ENCODE data around the gene DHCR7. TPM values are rescaled to one million over a fixed set of nuclear protein-coding genes. Genes with fewer than 3 reads are reported as not detected.

The DHCR7 gene
- total RNA-seq, 2 experiments from 2014 or later = 29.5 to 30.1 TPM

GRCh38 chr11:71485063-71485399 is 36.8 kb upstream of the DHCR7 start:
- H3K9me3 Mint-ChIP-seq = no peaks in the 10 kb centered on the region
- H3K27ac Mint-ChIP-seq = no peak overlapping the region
- POLR2A ChIA-PET = no interaction called here
- H3K27me3 Mint-ChIP-seq = no peaks in the 10 kb centered on the region
- DNase-seq = no peak
- peaks cover 52% of the 10 kb centered on the region for H3K36me3 Mint-ChIP-seq (ENCODE audit: low read depth)
- CTCF ChIA-PET = interaction anchor here (1.0 kb wide), 1 partner anchor 16 kb away, joined by 3 read pairs; no protein-coding TSS in a partner anchor
- no peak overlapping the region for H3K4me3 Mint-ChIP-seq
- peaks cover 13% of the 10 kb centered on the region for H3K4me1 Mint-ChIP-seq

GRCh38 chr11:71484248-71485062 is 36.3 kb upstream of the DHCR7 start:
- Mint-ChIP-seq H3K27me3 (no peaks in the 10 kb centered on the region), H3K9me3 (no peaks in the 10 kb centered on the region), H3K36me3 (ENCODE audit: low read depth) (peaks cover 57% of the 10 kb centered on the region), H3K27ac (no peak overlapping the region), H3K4me3 (no peak overlapping the region), H3K4me1 (peaks cover 11% of the 10 kb centered on the region)
- CTCF ChIA-PET = interaction anchor here (1.0 kb wide), 1 partner anchor 16 kb away, joined by 3 read pairs; no protein-coding TSS in a partner anchor
- no peak for DNase-seq
- POLR2A ChIA-PET = no interaction called here

GRCh38 chr11:71483692-71484091 is 35.5 kb upstream of the DHCR7 start:
- ChIA-PET CTCF (no interaction called here), POLR2A (no interaction called here)
- H3K9me3 Mint-ChIP-seq = no peaks in the 10 kb centered on the region
- no peaks in the 10 kb centered on the region for H3K27me3 Mint-ChIP-seq
- peaks cover 55% of the 10 kb centered on the region for H3K36me3 Mint-ChIP-seq (ENCODE audit: low read depth)
- DNase-seq = no peak
- no peak overlapping the region for H3K4me3 Mint-ChIP-seq
- no peak overlapping the region for H3K27ac Mint-ChIP-seq
- peaks cover 4% of the 10 kb centered on the region for H3K4me1 Mint-ChIP-seq

GRCh38 chr11:71482746-71483364 is 34.7 kb upstream of the DHCR7 start:
- Mint-ChIP-seq H3K4me3 (no peak overlapping the region), H3K27me3 (no peaks in the 10 kb centered on the region), H3K36me3 (ENCODE audit: low read depth) (peaks cover 55% of the 10 kb centered on the region), H3K4me1 (peaks cover 1% of the 10 kb centered on the region), H3K9me3 (no peaks in the 10 kb centered on the region), H3K27ac (no peak overlapping the region)
- CTCF ChIA-PET = no interaction called here
- DNase-seq = no peak
- POLR2A ChIA-PET = no interaction called here

GRCh38 chr11:71482216-71482615 is 34.0 kb upstream of the DHCR7 start:
- no peak overlapping the region for H3K27ac Mint-ChIP-seq
- ChIA-PET CTCF (no interaction called here), POLR2A (no interaction called here)
- H3K4me1 Mint-ChIP-seq = no peaks in the 10 kb centered on the region
- no peaks in the 10 kb centered on the region for H3K27me3 Mint-ChIP-seq
- peaks cover 57% of the 10 kb centered on the region for H3K36me3 Mint-ChIP-seq (ENCODE audit: low read depth)
- H3K9me3 Mint-ChIP-seq = no peaks in the 10 kb centered on the region
- no peak for DNase-seq
- H3K4me3 Mint-ChIP-seq = no peak overlapping the region

GRCh38 chr11:71481101-71481960 is 33.1 kb upstream of the DHCR7 start:
- no peak overlapping the region for H3K27ac Mint-ChIP-seq
- H3K9me3 Mint-ChIP-seq = no peaks in the 10 kb centered on the region
- H3K36me3 Mint-ChIP-seq (ENCODE audit: low read depth) = peaks cover 58% of the 10 kb centered on the region
- ChIA-PET POLR2A (no interaction called here), CTCF (no interaction called here)
- no peak overlapping the region for H3K4me3 Mint-ChIP-seq
- DNase-seq = no peak
- no peaks in the 10 kb centered on the region for H3K4me1 Mint-ChIP-seq
- no peaks in the 10 kb centered on the region for H3K27me3 Mint-ChIP-seq

- POLR2A ChIA-PET = no interaction called here
- CTCF ChIA-PET = no interaction called here
- no peaks in the 10 kb centered on the region for H3K9me3 Mint-ChIP-seq
- H3K27ac Mint-ChIP-seq = no peak overlapping the region
- H3K4me3 Mint-ChIP-seq = no peak overlapping the region
- H3K4me1 Mint-ChIP-seq = no peaks in the 10 kb centered on the region
- H3K27me3 Mint-ChIP-seq = no peaks in the 10 kb centered on the region
- DNase-seq = no peak
- H3K36me3 Mint-ChIP-seq (ENCODE audit: low read depth) = peaks cover 48% of the 10 kb centered on the region
Measured at GRCh38 chr11:71478528-71478840, 30.3 kb upstream of the DHCR7 start.

GRCh38 chr11:71477641-71478527 is 29.7 kb upstream of the DHCR7 start:
- no peak overlapping the region for H3K4me3 Mint-ChIP-seq
- no peak for DNase-seq
- H3K4me1 Mint-ChIP-seq = no peaks in the 10 kb centered on the region
- H3K36me3 Mint-ChIP-seq (ENCODE audit: low read depth) = peaks cover 42% of the 10 kb centered on the region
- no peak overlapping the region for H3K27ac Mint-ChIP-seq
- no peaks in the 10 kb centered on the region for H3K9me3 Mint-ChIP-seq
- no peaks in the 10 kb centered on the region for H3K27me3 Mint-ChIP-seq
- ChIA-PET POLR2A (no interaction called here), CTCF (no interaction called here)

- no peak overlapping the region for H3K27ac Mint-ChIP-seq
- no peak overlapping the region for H3K4me3 Mint-ChIP-seq
- POLR2A ChIA-PET = no interaction called here
- H3K27me3 Mint-ChIP-seq = no peaks in the 10 kb centered on the region
- DNase-seq = no peak
- no peaks in the 10 kb centered on the region for H3K9me3 Mint-ChIP-seq
- H3K4me1 Mint-ChIP-seq = no peaks in the 10 kb centered on the region
- H3K36me3 Mint-ChIP-seq (ENCODE audit: low read depth) = peaks cover 42% of the 10 kb centered on the region
- CTCF ChIA-PET = no interaction called here
Measured at GRCh38 chr11:71476926-71477640, 28.9 kb upstream of the DHCR7 start.

GRCh38 chr11:71476031-71476430 is 27.8 kb upstream of the DHCR7 start:
- Mint-ChIP-seq H3K4me3 (no peak overlapping the region), H3K27me3 (no peaks in the 10 kb centered on the region), H3K27ac (no peak overlapping the region), H3K9me3 (no peaks in the 10 kb centered on the region), H3K4me1 (no peaks in the 10 kb centered on the region), H3K36me3 (ENCODE audit: low read depth) (peaks cover 33% of the 10 kb centered on the region)
- CTCF ChIA-PET = no interaction called here
- DNase-seq = no peak
- POLR2A ChIA-PET = no interaction called here

- no peaks in the 10 kb centered on the region for H3K9me3 Mint-ChIP-seq
- POLR2A ChIA-PET = no interaction called here
- H3K27me3 Mint-ChIP-seq = no peaks in the 10 kb centered on the region
- H3K4me1 Mint-ChIP-seq = no peaks in the 10 kb centered on the region
- CTCF ChIA-PET = no interaction called here
- no peak overlapping the region for H3K4me3 Mint-ChIP-seq
- H3K36me3 Mint-ChIP-seq (ENCODE audit: low read depth) = peaks cover 28% of the 10 kb centered on the region
- no peak for DNase-seq
- H3K27ac Mint-ChIP-seq = no peak overlapping the region
Measured at GRCh38 chr11:71474771-71475483, 26.7 kb upstream of the DHCR7 start.

All from activated CD4-positive, alpha-beta T cell treated with anti-CD3 and anti-CD28 coated beads, Interleukin-2, amount 10 ng/mL, durations not matched to agents 7 days and 5 days (primary cell).